Colonic mucosa (tissue), 4 donors: ENCODE data around the gene UGT1A5. TPM values are rescaled to one million over a fixed set of nuclear protein-coding genes. Genes with fewer than 3 reads are reported as not detected.

Experiments used
- DNase-seq: peaks from one replicate; pipeline ENCODE4 v3.0.0-alpha.2; 2020
- H3K27ac ChIP-seq: fragments of 200-600 bp; one replicate; pipeline ENCODE4 v1.8.0; 2021
- H3K27me3 ChIP-seq: fragments of 200-600 bp; one replicate; pipeline ENCODE4 v1.8.0; 2021
- H3K36me3 ChIP-seq: fragments of 200-600 bp; one replicate; pipeline ENCODE4 v1.8.0; 2021
- H3K4me1 ChIP-seq: fragments of 200-600 bp; one replicate; pipeline ENCODE4 v1.8.0; 2021; ENCODE audit warnings: mild to moderate bottlenecking
- H3K4me3 ChIP-seq: fragments of 200-600 bp; one replicate; pipeline ENCODE4 v1.8.0; 2021
- H3K9ac ChIP-seq, 2 donors: one replicate each; pipeline ENCODE4 v1.7.0; 2013; ENCODE audit warnings: control low read depth in 2 of 2, low read depth in 2 of 2, low read length in 2 of 2
- H3K9me3 ChIP-seq: fragments of 200-600 bp; one replicate; pipeline ENCODE4 v1.8.0; 2021
- CTCF ChIP-seq: fragments of 200-600 bp; IDR thresholded peaks from one replicate; pipeline ENCODE4 v1.8.0; 2022; ENCODE audit warnings: antibody characterized with exemption, mild to moderate bottlenecking
- intact Hi-C: fragments of 100-400 bp; cut with DNase I; formaldehyde crosslinking; loops from one replicate; pipeline ENCODE4 v1.14.1; 2022
- total RNA-seq, 2 donors: library from RNA; stranded (reverse); fragmentation: NEBNext Ultra II Directional in 1 of 2; extraction: Animal tissue kit (Norgen Biotek cat#: 25700) in 1 of 2; gene quantifications; one replicate each; pipeline ENCODE4 v1.2.1, GENCODE V29; 2021
- donor health status: healthy.
- donor health status: DM: no; HTN: no; CAD: no.
- donor health status: DM: no; HTN: no; CAD: no.

Gene UGT1A5
- total RNA-seq, 2 donors from 2014 or later, result 1.1 to 2.4 TPM

- no peaks in the 10 kb centered on the region for H3K27me3 ChIP-seq
- H3K27ac ChIP-seq, result no peak overlapping the region
- intact Hi-C loops, result no loop called here
- H3K4me1 ChIP-seq, result no peaks in the 10 kb centered on the region
- no peaks in the 10 kb centered on the region for H3K9me3 ChIP-seq
- TF ChIP-seq CTCF, result no peak
- no peaks in the 10 kb centered on the region for H3K36me3 ChIP-seq
- H3K9ac ChIP-seq, result no peak overlapping the region
- no peak overlapping the region for H3K4me3 ChIP-seq
- no peak for DNase-seq
Measured at GRCh38 chr2:233673896-233674295, 38.8 kb upstream of the UGT1A5 start.

GRCh38 chr2:233674314-233674713 lies 38.4 kb upstream of the UGT1A5 start:
- no peak for TF ChIP-seq CTCF
- Histone ChIP-seq H3K9ac (no peak overlapping the region), H3K9me3 (no peaks in the 10 kb centered on the region), H3K4me3 (no peak overlapping the region), H3K27ac (no peak overlapping the region), H3K27me3 (no peaks in the 10 kb centered on the region), H3K4me1 (no peaks in the 10 kb centered on the region), H3K36me3 (no peaks in the 10 kb centered on the region)
- intact Hi-C loops, result no loop called here
- no peak for DNase-seq

GRCh38 chr2:233674995-233675394 lies 37.7 kb upstream of the UGT1A5 start:
- no peak for TF ChIP-seq CTCF
- no peak overlapping the region for H3K9ac ChIP-seq
- no peaks in the 10 kb centered on the region for H3K27me3 ChIP-seq
- H3K27ac ChIP-seq, result no peak overlapping the region
- H3K4me3 ChIP-seq, result no peak overlapping the region
- no peaks in the 10 kb centered on the region for H3K4me1 ChIP-seq
- no peak for DNase-seq
- intact Hi-C loops, result no loop called here
- H3K36me3 ChIP-seq, result no peaks in the 10 kb centered on the region
- no peaks in the 10 kb centered on the region for H3K9me3 ChIP-seq

GRCh38 chr2:233676046-233676445 lies 36.7 kb upstream of the UGT1A5 start:
- DNase-seq, result no peak
- H3K4me1 ChIP-seq, result no peaks in the 10 kb centered on the region
- H3K4me3 ChIP-seq, result no peak overlapping the region
- no peaks in the 10 kb centered on the region for H3K9me3 ChIP-seq
- TF ChIP-seq CTCF, result no peak
- no peaks in the 10 kb centered on the region for H3K27me3 ChIP-seq
- H3K36me3 ChIP-seq, result no peaks in the 10 kb centered on the region
- H3K9ac ChIP-seq, result no peak overlapping the region
- no peak overlapping the region for H3K27ac ChIP-seq
- intact Hi-C loops, result no loop called here

GRCh38 chr2:233679196-233679595 lies 33.5 kb upstream of the UGT1A5 start:
- Histone ChIP-seq H3K9me3 (no peaks in the 10 kb centered on the region), H3K4me3 (no peak overlapping the region), H3K27me3 (no peaks in the 10 kb centered on the region), H3K4me1 (no peaks in the 10 kb centered on the region), H3K36me3 (no peaks in the 10 kb centered on the region), H3K27ac (no peak overlapping the region), H3K9ac (no peak overlapping the region)
- no peak for DNase-seq
- intact Hi-C loops, result no loop called here
- no peak for TF ChIP-seq CTCF
